ENCODE measurements around the gene FAM81B.

- TF ChIP-seq CTCF (IDR thresholded peaks at IDR 0.05) (no peak), POLR2A (IDR thresholded peaks at IDR 0.05) (no peak)
These were observed 55.5 kb downstream of the FAM81B start for GRCh38 chr5:95446560-95447221.
